ENCODE data around the gene MET. TPM values are rescaled to one million over a fixed set of nuclear protein-coding genes. Genes with fewer than 3 reads are reported as not detected.

Gene MET
- total RNA-seq, 3 donors from 2014 or later = 15.6 to 35.1 (median 31.0) TPM

- no peaks in the 10 kb centered on the region for H3K36me3 ChIP-seq (ENCODE audit: low read depth)
- intact Hi-C loops (cut with DNase I, micrococcal nuclease) = no loop called here
- no peaks in the 10 kb centered on the region for H3K9me3 ChIP-seq
- ATAC-seq (peak; percentile 52), DNase-seq (peak in 1 of 3 donors; percentile 59)
- TF ChIP-seq CTCF (IDR thresholded peaks at IDR 0.05) = peak; percentile 8
- H3K4me3 ChIP-seq = no peak overlapping the region
- peaks cover 3% of the 10 kb centered on the region for H3K4me1 ChIP-seq (ENCODE audit: low read depth)
These were observed 130.8 kb downstream of the MET start for GRCh38 chr7:116802746-116803152.

GRCh38 chr7:116804471-116804870, 132.5 kb downstream of the MET start:
- peak in 1 of 3 donors; percentile 51 for DNase-seq
- Histone ChIP-seq H3K36me3 (ENCODE audit: low read depth) (no peaks in the 10 kb centered on the region), H3K4me3 (no peak overlapping the region), H3K9me3 (no peaks in the 10 kb centered on the region), H3K4me1 (ENCODE audit: low read depth) (peaks cover 4% of the 10 kb centered on the region)
- TF ChIP-seq CTCF (IDR thresholded peaks at IDR 0.05) = no peak
- peak; percentile 75 for ATAC-seq
- intact Hi-C loops (cut with DNase I, micrococcal nuclease) = no loop called here

- DNase-seq = no peak
- H3K36me3 ChIP-seq (ENCODE audit: low read depth) = no peaks in the 10 kb centered on the region
- intact Hi-C loops (cut with DNase I, micrococcal nuclease) = loop anchor here (5.0 kb wide), 2 partner anchors 213 to 633 kb away; no protein-coding TSS in a partner anchor
- no peaks in the 10 kb centered on the region for H3K9me3 ChIP-seq
- no peak for TF ChIP-seq CTCF (IDR thresholded peaks at IDR 0.05)
- peaks cover 9% of the 10 kb centered on the region for H3K4me1 ChIP-seq (ENCODE audit: low read depth)
- H3K4me3 ChIP-seq = no peak overlapping the region
- ATAC-seq = peak; percentile 42
These were observed 133.1 kb downstream of the MET start for GRCh38 chr7:116805100-116805544.

GRCh38 chr7:116806046-116806944, 134.3 kb downstream of the MET start:
- TF ChIP-seq CTCF (IDR thresholded peaks at IDR 0.05) = no peak
- no peak overlapping the region for H3K4me3 ChIP-seq
- intact Hi-C loops (cut with DNase I, micrococcal nuclease) = loop anchor here (5.0 kb wide), 2 partner anchors 214 to 634 kb away; no protein-coding TSS in a partner anchor
- H3K36me3 ChIP-seq (ENCODE audit: low read depth) = no peaks in the 10 kb centered on the region
- DNase-seq = no peak
- no peaks in the 10 kb centered on the region for H3K9me3 ChIP-seq
- peaks cover 17% of the 10 kb centered on the region for H3K4me1 ChIP-seq (ENCODE audit: low read depth)
- no peak for ATAC-seq

GRCh38 chr7:116807011-116807560, 135.1 kb downstream of the MET start:
- H3K36me3 ChIP-seq (ENCODE audit: low read depth) = no peaks in the 10 kb centered on the region
- no peak for TF ChIP-seq CTCF (IDR thresholded peaks at IDR 0.05)
- DNase-seq (no peak), ATAC-seq (no peak)
- peaks cover 24% of the 10 kb centered on the region for H3K4me1 ChIP-seq (ENCODE audit: low read depth)
- intact Hi-C loops (cut with DNase I, micrococcal nuclease) = loop anchor here (5.0 kb wide), 2 partner anchors 215 to 635 kb away; no protein-coding TSS in a partner anchor
- no peak overlapping the region for H3K4me3 ChIP-seq
- no peaks in the 10 kb centered on the region for H3K9me3 ChIP-seq

All from mucosa of descending colon (tissue), 3 donors.